K562 (cell line): ENCODE data around the gene CD300H. TPM values are rescaled to one million over a fixed set of nuclear protein-coding genes. Genes with fewer than 3 reads are reported as not detected.

Experiments
- BCL6 ChIP-seq: fragments of 250-450 bp; sonication (Bioruptor Pico); IDR thresholded peaks from 2 replicates; pipeline ENCODE4 v1.4.0; 2020
- C11orf30 ChIP-seq: fragments of 450-650 bp; IDR thresholded peaks from 2 replicates; pipeline ENCODE4 v1.6.1; 2016; ENCODE audit warnings: low read depth, mild to moderate bottlenecking
- CREB1 ChIP-seq, 2 experiments: sonication (generic) in 1 of 2; formaldehyde crosslinking in 1 of 2; IDR thresholded peaks; 2 replicates each; pipeline versions ENCODE4 v1.6.1 to v1.8.0; 2012 to 2022; ENCODE audit warnings: inconsistent platforms in 1 of 2, mild to moderate bottlenecking in 1 of 2, missing genetic modification reagents in 1 of 2, moderate library complexity in 1 of 2
- HLTF ChIP-seq: fragments of 450-650 bp; IDR thresholded peaks from 2 replicates; pipeline ENCODE4 v1.6.1; 2016
- MAZ ChIP-seq, 2 experiments: fragments of 450-650 bp in 1 of 2; sonication (generic) in 1 of 2; formaldehyde crosslinking; IDR thresholded peaks in 1 of 2; conservative IDR thresholded peaks in 1 of 2; 2 replicates each; pipeline versions ENCODE4 v1.4.0 to v1.5.0; 2020; ENCODE audit warnings: mild to moderate bottlenecking in 1 of 2, missing genetic modification reagents in 1 of 2
- MYBL2 ChIP-seq, 2 experiments: fragments of 450-650 bp in 1 of 2; sonication (generic) in 1 of 2; formaldehyde crosslinking in 1 of 2; IDR thresholded peaks; 2 replicates each; pipeline versions ENCODE4 v1.6.1 to v1.8.1; 2017 to 2022; ENCODE audit warnings: borderline replicate concordance in 1 of 2, inconsistent platforms in 1 of 2, low read depth in 1 of 2, mild to moderate bottlenecking in 1 of 2, missing genetic modification reagents in 1 of 2, moderate library complexity in 1 of 2
- NFXL1 ChIP-seq: fragments of 450-650 bp; formaldehyde crosslinking; IDR thresholded peaks from 2 replicates; pipeline ENCODE4 v1.4.0; 2021; ENCODE audit warnings: mild to moderate bottlenecking
- PRPF4 ChIP-seq: fragments of 200-400 bp; formaldehyde crosslinking; IDR thresholded peaks from one replicate; pipeline ENCODE4 v1.6.1; 2017; ENCODE audit warnings: low read length, low read depth, mild to moderate bottlenecking; ENCODE audit not compliant: insufficient read depth, poor library complexity, severe bottlenecking
- PURB ChIP-seq: sonication (generic); formaldehyde crosslinking; IDR thresholded peaks from 2 replicates; pipeline ENCODE4 v1.9.0; 2021; ENCODE audit warnings: low read depth, mild to moderate bottlenecking, missing genetic modification reagents
- USF1 ChIP-seq: sonication (generic); formaldehyde crosslinking; IDR thresholded peaks from 2 replicates; pipeline ENCODE4 v1.9.0; 2022; ENCODE audit warnings: mild to moderate bottlenecking, missing genetic modification reagents
- ZFPM2 ChIP-seq: fragments of 250-450 bp; sonication (Bioruptor Pico); IDR thresholded peaks from 2 replicates; pipeline ENCODE4 v1.5.1; 2022; ENCODE audit warnings: mild to moderate bottlenecking
- ZNF165 ChIP-seq: fragments of 250-450 bp; sonication (Bioruptor Pico); IDR thresholded peaks from 2 replicates; pipeline ENCODE4 v1.4.0; 2020; ENCODE audit warnings: borderline replicate concordance
- ZNF239 ChIP-seq: fragments of 250-450 bp; sonication (Bioruptor Pico); IDR thresholded peaks from 2 replicates; pipeline ENCODE4 v1.4.0; 2020; ENCODE audit warnings: mild to moderate bottlenecking
- ZNF347 ChIP-seq: fragments of 450-650 bp; formaldehyde crosslinking; IDR thresholded peaks from 2 replicates; pipeline ENCODE4 v1.4.0; 2020; ENCODE audit warnings: low read depth, mild to moderate bottlenecking, moderate library complexity
- ZNF586 ChIP-seq: fragments of 450-650 bp; formaldehyde crosslinking; conservative IDR thresholded peaks from 2 replicates; pipeline ENCODE4 v1.4.0; 2020; ENCODE audit warnings: mild to moderate bottlenecking, moderate library complexity
- ZNF766 ChIP-seq: fragments of 200-800 bp; sonication (Bioruptor generic); conservative IDR thresholded peaks from 2 replicates; pipeline ENCODE4 v1.6.1; 2016; ENCODE audit warnings: missing genetic modification characterization, missing compliant biosample characterization
- polyA plus RNA-seq, 8 experiments: library from polyadenylated mRNA; depleted of rRNA in 4 of 8; stranded (reverse) in 5 of 8; unstranded in 3 of 8; fragments of >200 nt; fragmentation: Nextera tagmentation in 2 of 8; fragmentation: Illumina TruSeq in 1 of 8; extraction: Ambion mirVana in 2 of 8; extraction: Trizol in 1 of 8; gene quantifications; 2 replicates each; pipeline versions ENCODE4 v1.2.1 to v1.2.3, GENCODE V29; 2011 to 2014; ENCODE audit warnings: inconsistent platforms in 1 of 8, missing spikeins in 1 of 8
- total RNA-seq, 7 experiments: library from RNA; depleted of rRNA in 6 of 7; stranded (reverse); fragments of >200 nt in 6 of 7; fragmentation: Illumina TruSeq in 2 of 7; extraction: Trizol in 2 of 7; gene quantifications; 2 replicates each; pipeline versions ENCODE4 v1.2.1 to v1.2.3, GENCODE V29; 2011 to 2021; ENCODE audit warnings: low replicate concordance in 1 of 7
- TF ChIP-seq, protein P1 (sequence below), 2 experiments: fragments of 450-650 bp; formaldehyde crosslinking in 1 of 2; IDR thresholded peaks; 2 replicates each; pipeline versions ENCODE4 v1.4.0 to v1.6.1; 2014 to 2020; ENCODE audit warnings: mild to moderate bottlenecking in 2 of 2, borderline replicate concordance in 1 of 2, low read depth in 1 of 2
- TF ChIP-seq, protein P2 (sequence below): sonication (generic); formaldehyde crosslinking; IDR thresholded peaks from 2 replicates; pipeline ENCODE4 v1.5.0; 2020; ENCODE audit warnings: missing genetic modification reagents

CD300H gene
- total and polyA plus RNA-seq, 9 of the 15 experiments (the other 6 are each of a cell fraction or from before 2014, with no cell fraction given), result not detected

DNA sequence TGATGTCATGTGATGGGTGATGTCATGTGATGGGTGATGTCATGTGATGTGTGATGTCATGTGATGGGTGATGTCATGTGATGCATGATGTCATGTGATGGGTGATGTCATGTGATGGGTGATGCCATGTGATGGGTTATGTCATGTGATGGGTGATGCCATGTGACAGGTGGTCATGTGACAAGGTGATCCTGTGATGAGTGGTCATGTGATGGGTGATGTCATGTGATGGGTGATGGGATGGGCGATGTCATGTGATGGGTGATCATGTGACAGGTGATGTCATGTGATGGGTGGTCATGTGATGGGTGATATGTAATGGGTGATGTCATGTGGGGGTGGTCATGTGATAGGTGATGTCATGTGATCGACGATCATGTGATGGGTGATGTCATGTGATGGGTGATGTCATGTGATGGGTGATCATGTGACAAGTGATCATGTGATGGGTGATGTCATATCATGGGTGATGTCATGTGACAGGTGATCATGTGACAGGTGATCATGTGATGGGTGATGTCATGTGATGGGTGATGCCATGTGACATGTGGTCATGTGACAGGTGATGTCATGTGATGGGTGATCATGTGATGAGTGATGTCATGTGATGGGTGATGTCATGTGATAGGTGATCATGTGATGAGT lies 53.2 kb downstream of the CD300H start (continued):
- TF ChIP-seq, protein P1, sequence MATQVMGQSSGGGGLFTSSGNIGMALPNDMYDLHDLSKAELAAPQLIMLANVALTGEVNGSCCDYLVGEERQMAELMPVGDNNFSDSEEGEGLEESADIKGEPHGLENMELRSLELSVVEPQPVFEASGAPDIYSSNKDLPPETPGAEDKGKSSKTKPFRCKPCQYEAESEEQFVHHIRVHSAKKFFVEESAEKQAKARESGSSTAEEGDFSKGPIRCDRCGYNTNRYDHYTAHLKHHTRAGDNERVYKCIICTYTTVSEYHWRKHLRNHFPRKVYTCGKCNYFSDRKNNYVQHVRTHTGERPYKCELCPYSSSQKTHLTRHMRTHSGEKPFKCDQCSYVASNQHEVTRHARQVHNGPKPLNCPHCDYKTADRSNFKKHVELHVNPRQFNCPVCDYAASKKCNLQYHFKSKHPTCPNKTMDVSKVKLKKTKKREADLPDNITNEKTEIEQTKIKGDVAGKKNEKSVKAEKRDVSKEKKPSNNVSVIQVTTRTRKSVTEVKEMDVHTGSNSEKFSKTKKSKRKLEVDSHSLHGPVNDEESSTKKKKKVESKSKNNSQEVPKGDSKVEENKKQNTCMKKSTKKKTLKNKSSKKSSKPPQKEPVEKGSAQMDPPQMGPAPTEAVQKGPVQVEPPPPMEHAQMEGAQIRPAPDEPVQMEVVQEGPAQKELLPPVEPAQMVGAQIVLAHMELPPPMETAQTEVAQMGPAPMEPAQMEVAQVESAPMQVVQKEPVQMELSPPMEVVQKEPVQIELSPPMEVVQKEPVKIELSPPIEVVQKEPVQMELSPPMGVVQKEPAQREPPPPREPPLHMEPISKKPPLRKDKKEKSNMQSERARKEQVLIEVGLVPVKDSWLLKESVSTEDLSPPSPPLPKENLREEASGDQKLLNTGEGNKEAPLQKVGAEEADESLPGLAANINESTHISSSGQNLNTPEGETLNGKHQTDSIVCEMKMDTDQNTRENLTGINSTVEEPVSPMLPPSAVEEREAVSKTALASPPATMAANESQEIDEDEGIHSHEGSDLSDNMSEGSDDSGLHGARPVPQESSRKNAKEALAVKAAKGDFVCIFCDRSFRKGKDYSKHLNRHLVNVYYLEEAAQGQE (IDR thresholded peaks at IDR 0.05; ENCODE audit: borderline replicate concordance), result peak; percentile 72
- TF ChIP-seq, protein P1 (CRISPR knock-in tag; IDR thresholded peaks at IDR 0.05; ENCODE audit: low read depth), result no peak
- no peak for TF ChIP-seq ZNF347 (CRISPR knock-in tag)
- TF ChIP-seq PURB (CRISPR knock-in tag), result no peak
- no peak for TF ChIP-seq NFXL1 (CRISPR knock-in tag)
- TF ChIP-seq MAZ (CRISPR knock-in tag; conservative IDR thresholded peaks at IDR 0.05 in 1 of 2, IDR thresholded peaks at IDR 0.05 in 1 of 2), result 0 out of 4 replicates have a peak, but pooled peaks of 1 of the 2 experiments have one; percentile 8
- TF ChIP-seq PRPF4, result no peak
- no peak for TF ChIP-seq ZNF165
- TF ChIP-seq ZNF586, result no peak
- peak; percentile 90 for TF ChIP-seq CREB1 (IDR thresholded peaks at IDR 0.05)
- TF ChIP-seq CREB1 (CRISPR knock-in tag; IDR thresholded peaks at IDR 0.05), result peak; percentile 98
- no peak for TF ChIP-seq ZNF239
- no peak for TF ChIP-seq HLTF
- TF ChIP-seq C11orf30, result peak; percentile 54
- peak; percentile 96 for TF ChIP-seq USF1
- TF ChIP-seq ZNF766 (CRISPR knock-in tag), result no peak; the same call in 1 of the 2 replicates
- TF ChIP-seq ZFPM2 (CRISPR knock-in tag), result no peak
- TF ChIP-seq BCL6 (CRISPR knock-in tag), result no peak
- no peak for TF ChIP-seq MYBL2 (IDR thresholded peaks at IDR 0.05; ENCODE audit: low read depth)
- 0 out of 2 replicates have a peak, but pooled peaks have one; percentile 45 for TF ChIP-seq MYBL2 (CRISPR knock-in tag; IDR thresholded peaks at IDR 0.05; ENCODE audit: borderline replicate concordance)
- TF ChIP-seq, protein P2, sequence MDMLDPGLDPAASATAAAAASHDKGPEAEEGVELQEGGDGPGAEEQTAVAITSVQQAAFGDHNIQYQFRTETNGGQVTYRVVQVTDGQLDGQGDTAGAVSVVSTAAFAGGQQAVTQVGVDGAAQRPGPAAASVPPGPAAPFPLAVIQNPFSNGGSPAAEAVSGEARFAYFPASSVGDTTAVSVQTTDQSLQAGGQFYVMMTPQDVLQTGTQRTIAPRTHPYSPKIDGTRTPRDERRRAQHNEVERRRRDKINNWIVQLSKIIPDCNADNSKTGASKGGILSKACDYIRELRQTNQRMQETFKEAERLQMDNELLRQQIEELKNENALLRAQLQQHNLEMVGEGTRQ (CRISPR knock-in tag), result peak; percentile 73
